Fibroblast of mammary gland (primary cell): ENCODE results near the gene USHBP1.

ENCODE experiments used
- DNase-seq: peaks from one replicate; pipeline ENCODE4 v3.0.0-alpha.2; 2010; ENCODE audit warnings: low read depth
- H3K4me3 ChIP-seq: 2 replicates; pipeline ENCODE4 v1.5.1; 2011; ENCODE audit warnings: low read depth, mild to moderate bottlenecking, low read length, moderate library complexity; ENCODE audit not compliant: control insufficient read depth
- TF ChIP-seq, protein P1 (sequence below): conservative IDR thresholded peaks from 2 replicates; pipeline ENCODE4 v1.5.1; 2011; ENCODE audit warnings: low read depth, low read length, inconsistent platforms; ENCODE audit not compliant: control insufficient read depth, insufficient read depth

Gene USHBP1

DNA sequence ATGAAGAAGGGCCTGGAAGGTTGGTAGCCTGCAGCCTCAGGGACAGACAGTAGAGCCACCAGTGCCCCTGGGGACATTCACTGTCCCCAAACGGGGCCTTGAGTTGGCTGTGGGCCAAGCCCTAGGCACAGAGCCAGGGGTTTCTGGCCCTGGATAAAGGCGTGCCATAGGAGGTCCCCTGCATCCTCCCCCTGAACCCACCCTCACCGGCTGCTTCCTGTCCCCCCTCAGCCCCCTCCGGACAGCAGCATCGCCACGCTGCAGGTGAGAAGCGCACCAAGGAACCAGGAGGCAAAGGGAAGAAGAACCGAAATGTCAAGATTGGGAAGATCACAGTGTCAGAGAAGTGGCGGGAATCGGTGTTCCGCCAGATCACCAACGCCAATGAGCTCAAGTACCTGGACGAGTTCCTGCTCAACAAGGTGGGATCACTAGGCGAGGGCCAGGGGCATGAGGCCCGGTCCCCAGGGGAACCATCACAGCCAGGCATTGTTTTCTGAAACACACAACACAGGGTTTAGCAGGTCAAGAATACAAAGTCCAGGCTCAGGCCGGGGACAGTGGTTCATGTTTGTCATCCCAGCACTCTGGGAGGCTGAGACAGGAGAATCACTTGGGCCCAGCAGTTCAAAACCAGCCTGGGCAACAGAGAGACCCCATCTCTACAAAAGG lies 64.0 kb downstream of the USHBP1 start:
- no peak for DNase-seq
- H3K4me3 ChIP-seq = no peak overlapping the region
- TF ChIP-seq, protein P1, sequence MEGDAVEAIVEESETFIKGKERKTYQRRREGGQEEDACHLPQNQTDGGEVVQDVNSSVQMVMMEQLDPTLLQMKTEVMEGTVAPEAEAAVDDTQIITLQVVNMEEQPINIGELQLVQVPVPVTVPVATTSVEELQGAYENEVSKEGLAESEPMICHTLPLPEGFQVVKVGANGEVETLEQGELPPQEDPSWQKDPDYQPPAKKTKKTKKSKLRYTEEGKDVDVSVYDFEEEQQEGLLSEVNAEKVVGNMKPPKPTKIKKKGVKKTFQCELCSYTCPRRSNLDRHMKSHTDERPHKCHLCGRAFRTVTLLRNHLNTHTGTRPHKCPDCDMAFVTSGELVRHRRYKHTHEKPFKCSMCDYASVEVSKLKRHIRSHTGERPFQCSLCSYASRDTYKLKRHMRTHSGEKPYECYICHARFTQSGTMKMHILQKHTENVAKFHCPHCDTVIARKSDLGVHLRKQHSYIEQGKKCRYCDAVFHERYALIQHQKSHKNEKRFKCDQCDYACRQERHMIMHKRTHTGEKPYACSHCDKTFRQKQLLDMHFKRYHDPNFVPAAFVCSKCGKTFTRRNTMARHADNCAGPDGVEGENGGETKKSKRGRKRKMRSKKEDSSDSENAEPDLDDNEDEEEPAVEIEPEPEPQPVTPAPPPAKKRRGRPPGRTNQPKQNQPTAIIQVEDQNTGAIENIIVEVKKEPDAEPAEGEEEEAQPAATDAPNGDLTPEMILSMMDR = no peak
